GM12875 (cell line): Measurements from ENCODE around the gene NRSN2.

Experiments used
- H3K4me3 ChIP-seq: one replicate; pipeline ENCODE4 v1.5.1; 2011; ENCODE audit warnings: low read depth, low read length, control low read depth
- CTCF ChIP-seq: IDR thresholded peaks from 2 replicates; pipeline ENCODE4 v1.5.1; 2011; ENCODE audit warnings: low read depth, mild to moderate bottlenecking, control low read depth, inconsistent platforms, low read length, moderate library complexity, borderline replicate concordance; ENCODE audit not compliant: insufficient read depth

NRSN2 gene

GRCh38 chr20:361561-361960 is 14.7 kb downstream of the NRSN2 start:
- no peak overlapping the region for H3K4me3 ChIP-seq
- no peak for TF ChIP-seq CTCF

GRCh38 chr20:362271-363254 is 15.7 kb downstream of the NRSN2 start:
- no peak overlapping the region for H3K4me3 ChIP-seq
- peak; percentile 41; the same call in 1 of the 2 replicates for TF ChIP-seq CTCF

GRCh38 chr20:363319-364078 is 16.6 kb downstream of the NRSN2 start:
- no peak overlapping the region for H3K4me3 ChIP-seq
- TF ChIP-seq CTCF: no peak

- no peak for TF ChIP-seq CTCF
- no peak overlapping the region for H3K4me3 ChIP-seq
Observed at GRCh38 chr20:364905-365794, 18.2 kb downstream of the NRSN2 start.

- H3K4me3 ChIP-seq: no peak overlapping the region
- no peak for TF ChIP-seq CTCF
Observed at GRCh38 chr20:366041-366718, 19.3 kb downstream of the NRSN2 start.

DNA sequence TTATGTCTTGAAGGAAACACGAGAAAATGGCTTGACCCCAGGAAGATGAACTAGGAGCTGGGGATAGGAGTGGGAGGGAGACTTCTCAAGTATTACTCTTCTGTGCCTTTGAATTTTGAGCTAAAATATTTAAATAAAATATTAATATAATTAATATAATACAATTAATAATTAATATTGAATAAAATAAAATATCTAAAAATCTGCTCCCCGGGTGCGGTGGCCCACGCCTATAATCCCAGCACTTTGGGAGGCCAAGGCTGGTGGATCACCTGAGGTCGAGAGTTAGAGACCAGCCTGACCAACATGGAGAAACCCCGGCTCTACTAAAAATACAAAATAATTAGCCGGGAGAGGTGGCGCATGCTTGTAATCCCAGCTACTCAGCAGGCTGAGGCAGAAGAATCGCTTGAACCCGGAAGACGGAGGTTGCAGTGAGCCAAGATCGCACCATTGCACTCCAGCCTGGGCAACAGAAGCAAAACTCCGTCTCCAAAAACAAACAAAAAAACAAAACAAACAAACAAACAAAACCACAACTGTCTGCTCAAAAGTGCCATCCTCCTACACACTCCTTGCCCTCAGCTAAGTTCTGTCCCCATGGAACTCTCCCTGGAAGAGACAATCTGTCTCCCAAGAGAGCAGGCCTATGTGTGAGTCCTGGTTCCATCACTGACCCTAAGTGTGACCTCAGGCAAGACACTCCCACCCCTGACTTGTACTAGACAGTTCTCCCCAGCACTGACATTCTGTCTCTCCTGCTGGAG is 20.0 kb downstream of the NRSN2 start:
- no peak overlapping the region for H3K4me3 ChIP-seq
- no peak for TF ChIP-seq CTCF
